AG04449 (cell line): ENCODE measurements around the gene DCBLD2.

Source experiments
- CTCF ChIA-PET: fragments of 350-600 bp; formaldehyde crosslinking; extraction: SDS; loops from one replicate; lab custom pipeline; 2021; ENCODE audit warnings: antibody characterized with exemption; lab: Yijun Ruan, JAX
- POLR2A ChIA-PET: fragments of 400-600, 350-600 bp; formaldehyde crosslinking; extraction: SDS; loops from one replicate; lab custom pipeline; 2020; ENCODE audit warnings: antibody characterized with exemption, inconsistent platforms; lab: Yijun Ruan, JAX
- DNase-seq: peaks from one replicate; pipeline ENCODE4 v3.0.0-alpha.2; 2010; ENCODE audit warnings: low read depth, low spot score
- H3K4me3 ChIP-seq: 2 replicates; pipeline ENCODE4 v1.5.1; 2011; ENCODE audit warnings: low read depth, mild to moderate bottlenecking, control low read depth, low read length
- CTCF ChIP-seq: IDR thresholded peaks from one replicate; pipeline ENCODE4 v1.5.1; 2011; ENCODE audit warnings: mild to moderate bottlenecking, moderate library complexity, low read length, control low read depth, inconsistent platforms; ENCODE audit not compliant: insufficient read depth; ENCODE audit errors: missing control alignments

DCBLD2 gene

GRCh38 chr3:98797905-98798304 is 103.6 kb downstream of the DCBLD2 start:
- POLR2A ChIA-PET = no interaction called here
- TF ChIP-seq CTCF = no peak
- no peak for DNase-seq
- H3K4me3 ChIP-seq = no peak overlapping the region
- CTCF ChIA-PET = interaction anchor here (1.2 to 7.7 kb wide), 3 partner anchors 16 to 196 kb away, joined by 3 to 56 read pairs (median 7); no protein-coding TSS in a partner anchor

- H3K4me3 ChIP-seq = no peak overlapping the region
- CTCF ChIA-PET = interaction anchor here (1.6 to 7.7 kb wide), 3 partner anchors 16 to 201 kb away, joined by 7 to 56 read pairs (median 21); no protein-coding TSS in a partner anchor
- no peak for DNase-seq
- no peak for TF ChIP-seq CTCF
- POLR2A ChIA-PET = no interaction called here
Measured at GRCh38 chr3:98796334-98796733, 105.2 kb downstream of the DCBLD2 start.

- no peak for DNase-seq
- no peak for TF ChIP-seq CTCF
- no peak overlapping the region for H3K4me3 ChIP-seq
- CTCF ChIA-PET = interaction anchor here (0.6 to 7.7 kb wide), 10 partner anchors 9 to 205 kb away, joined by 3 to 56 read pairs (median 6); no protein-coding TSS in a partner anchor
- POLR2A ChIA-PET = no interaction called here
Measured at GRCh38 chr3:98793971-98794370, 107.5 kb downstream of the DCBLD2 start.

GRCh38 chr3:98791341-98792325 is 109.9 kb downstream of the DCBLD2 start:
- ChIA-PET POLR2A (no interaction called here), CTCF (interaction anchor here (1.2 to 2.0 kb wide), 5 partner anchors 10 to 194 kb away, joined by 3 to 11 read pairs (median 6); no protein-coding TSS in a partner anchor)
- no peak for TF ChIP-seq CTCF
- no peak for DNase-seq
- no peak overlapping the region for H3K4me3 ChIP-seq

- ChIA-PET POLR2A (no interaction called here), CTCF (interaction anchor here (1.7 to 2.2 kb wide), 2 partner anchors 25 to 186 kb away, joined by 5 to 20 read pairs; no protein-coding TSS in a partner anchor)
- TF ChIP-seq CTCF = no peak
- DNase-seq = no peak
- H3K4me3 ChIP-seq = no peak overlapping the region
Measured at GRCh38 chr3:98788651-98789050, 112.8 kb downstream of the DCBLD2 start.

- CTCF ChIA-PET = interaction anchor here (1.7 kb wide), 1 partner anchor 191 kb away, joined by 3 read pairs; no protein-coding TSS in a partner anchor
- POLR2A ChIA-PET = no interaction called here
- H3K4me3 ChIP-seq = no peak overlapping the region
- no peak for DNase-seq
- TF ChIP-seq CTCF = no peak
Measured at GRCh38 chr3:98787181-98787580, 114.3 kb downstream of the DCBLD2 start.
